ENCODE measurements around the gene TMUB2.

TMUB2 gene

GRCh38 chr17:44190481-44190880 lies 3.7 kb downstream of the TMUB2 start:
- no peak for TF ChIP-seq CTCF (conservative IDR thresholded peaks at IDR 0.05; ENCODE audit: low read depth, low read length)
- no peak for DNase-seq (ENCODE audit: low read depth)
- H3K4me3 ChIP-seq (ENCODE audit: low read depth, low read length): no peak overlapping the region

DNA sequence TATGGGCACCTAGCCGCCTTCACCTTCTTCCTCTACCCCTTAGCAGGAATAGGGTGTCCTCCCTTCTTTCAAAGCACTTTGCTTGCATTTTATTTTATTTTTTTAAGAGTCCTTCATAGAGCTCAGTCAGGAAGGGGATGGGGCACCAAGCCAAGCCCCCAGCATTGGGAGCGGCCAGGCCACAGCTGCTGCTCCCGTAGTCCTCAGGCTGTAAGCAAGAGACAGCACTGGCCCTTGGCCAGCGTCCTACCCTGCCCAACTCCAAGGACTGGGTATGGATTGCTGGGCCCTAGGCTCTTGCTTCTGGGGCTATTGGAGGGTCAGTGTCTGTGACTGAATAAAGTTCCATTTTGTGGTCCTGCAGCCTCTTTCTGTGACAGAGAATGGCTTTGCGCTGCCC lies 4.6 kb downstream of the TMUB2 start:
- no peak for TF ChIP-seq CTCF (conservative IDR thresholded peaks at IDR 0.05; ENCODE audit: low read depth, low read length)
- no peak overlapping the region for H3K4me3 ChIP-seq (ENCODE audit: low read depth, low read length)
- DNase-seq (ENCODE audit: low read depth): no peak

DNA sequence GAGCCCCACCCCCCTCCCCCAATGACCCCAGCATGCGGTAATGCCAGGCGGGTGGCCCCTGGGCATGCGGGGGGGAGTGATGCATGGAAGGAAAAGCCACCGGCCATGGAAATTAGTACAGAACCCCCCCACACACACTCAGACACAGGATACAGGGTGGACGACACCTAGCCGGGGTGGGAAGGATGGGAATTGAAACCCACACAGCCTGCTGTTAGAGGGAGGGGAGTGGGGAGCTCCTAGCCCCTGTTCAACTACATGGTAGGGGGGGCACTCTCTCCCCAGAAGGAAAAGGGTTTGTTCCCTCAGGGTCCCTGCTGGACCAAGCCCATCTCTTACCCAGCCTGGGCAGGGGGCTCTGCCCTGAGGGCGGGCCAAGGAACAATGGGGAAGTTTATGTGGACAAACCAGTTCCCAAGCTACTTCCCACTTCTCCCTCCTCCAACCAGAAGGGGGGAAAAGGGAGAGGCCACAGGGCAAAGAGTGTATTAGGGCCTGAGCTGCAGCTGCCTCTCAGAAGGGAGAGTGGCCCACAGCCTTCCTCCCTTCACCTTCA lies 5.2 kb downstream of the TMUB2 start:
- TF ChIP-seq CTCF (conservative IDR thresholded peaks at IDR 0.05; ENCODE audit: low read depth, low read length): no peak
- no peak for DNase-seq (ENCODE audit: low read depth)
- no peak overlapping the region for H3K4me3 ChIP-seq (ENCODE audit: low read depth, low read length)

- no peak for TF ChIP-seq CTCF (conservative IDR thresholded peaks at IDR 0.05; ENCODE audit: low read depth, low read length)
- DNase-seq (ENCODE audit: low read depth): no peak
- no peak overlapping the region for H3K4me3 ChIP-seq (ENCODE audit: low read depth, low read length)
These were observed 6.0 kb downstream of the TMUB2 start for GRCh38 chr17:44192750-44193149.

DNA sequence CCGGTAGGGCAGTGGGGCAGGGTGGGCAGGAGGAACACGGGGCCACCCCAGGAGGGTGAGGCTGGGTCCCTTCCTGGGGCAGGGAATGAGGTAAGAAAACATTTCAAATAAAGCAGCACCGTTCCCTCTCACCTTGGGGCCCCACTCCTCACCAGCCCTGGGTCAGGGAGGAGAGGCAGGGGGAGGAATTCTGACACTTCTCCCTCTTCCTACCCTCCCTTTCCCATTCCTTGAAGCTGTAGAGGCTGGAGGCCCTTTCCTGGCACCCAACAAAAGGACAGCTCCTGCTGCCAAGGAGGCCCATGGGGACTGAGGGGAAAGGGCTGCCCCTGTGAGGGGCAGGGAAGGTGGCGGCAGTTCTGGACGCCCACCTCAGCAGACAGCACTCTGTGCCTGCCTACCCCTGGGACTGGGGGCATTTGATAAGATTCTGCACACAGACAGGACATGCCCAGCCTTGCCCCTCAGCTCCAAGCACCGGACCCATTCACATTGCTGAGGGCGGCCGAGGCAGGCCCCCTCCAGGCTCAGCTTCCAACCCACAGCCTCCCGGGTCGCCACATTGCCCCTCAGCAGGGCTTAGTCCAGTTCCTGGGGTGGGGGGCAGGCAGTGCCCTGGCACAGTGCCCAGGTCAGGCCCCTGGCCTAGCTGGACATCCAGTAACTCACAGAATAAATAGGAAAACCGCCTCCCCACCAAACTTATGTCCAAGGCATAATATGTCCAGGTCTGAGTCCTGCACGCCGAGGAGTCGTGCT lies 6.7 kb downstream of the TMUB2 start:
- TF ChIP-seq CTCF (conservative IDR thresholded peaks at IDR 0.05; ENCODE audit: low read depth, low read length): no peak
- no peak for DNase-seq (ENCODE audit: low read depth)
- H3K4me3 ChIP-seq (ENCODE audit: low read depth, low read length): no peak overlapping the region

GRCh38 chr17:44197107-44197506 lies 10.3 kb downstream of the TMUB2 start:
- no peak for DNase-seq (ENCODE audit: low read depth)
- no peak overlapping the region for H3K4me3 ChIP-seq (ENCODE audit: low read depth, low read length)
- no peak for TF ChIP-seq CTCF (conservative IDR thresholded peaks at IDR 0.05; ENCODE audit: low read depth, low read length)
